ENCODE results near the gene CABP2.

Gene CABP2

GRCh38 chr11:67507864-67508485, 15.3 kb downstream of the CABP2 start, which contains the start of gene CDK2AP2:
Gene CDK2AP2, minus strand, starts transcription at chr11:67508162. Its CDS starts 80 bp downstream, at chr11:67508082.
- DNase-seq (ENCODE audit: low read depth): peak; percentile 91

GRCh38 chr11:67507242-67507863, 15.9 kb downstream of the CABP2 start:
- DNase-seq (ENCODE audit: low read depth): no peak

DNA sequence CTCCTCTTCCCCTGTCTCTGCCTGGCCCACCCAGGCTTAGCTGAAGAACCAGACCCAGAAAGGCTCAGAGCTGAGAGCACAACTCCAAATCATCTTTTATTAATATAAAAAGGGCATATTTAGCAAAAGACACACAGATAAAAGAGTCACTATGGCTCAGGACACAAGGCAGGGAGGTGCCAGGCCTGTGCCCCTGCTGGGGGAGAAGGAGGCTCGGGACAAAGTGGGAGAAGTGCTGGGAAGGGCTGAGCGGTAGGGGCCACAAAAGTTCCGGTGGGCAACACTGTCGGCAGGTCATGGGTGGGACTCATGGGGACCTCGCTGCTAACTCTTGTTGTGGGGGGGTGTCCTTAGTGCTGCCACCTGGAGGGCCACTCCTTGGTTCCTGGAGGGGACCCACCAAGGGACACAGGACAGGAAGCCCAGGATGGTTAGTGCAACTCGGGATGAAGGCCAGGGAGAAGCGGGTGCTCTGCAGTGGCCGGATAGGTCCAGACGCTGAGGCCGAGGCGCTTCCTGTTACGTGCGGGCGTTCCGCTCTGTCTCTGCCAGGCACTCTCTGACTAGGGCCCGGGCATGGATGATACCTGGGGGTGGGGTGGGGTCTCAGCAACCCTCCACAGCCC, 16.7 kb downstream of the CABP2 start:
- no peak for DNase-seq (ENCODE audit: low read depth)

GRCh38 chr11:67505605-67506396, 17.4 kb downstream of the CABP2 start:
- DNase-seq (ENCODE audit: low read depth): peak; percentile 82

GRCh38 chr11:67504950-67505581, 18.2 kb downstream of the CABP2 start, which contains the start of gene PITPNM1:
Gene PITPNM1, minus strand, starts transcription at chr11:67505363. Its CDS starts 1,183 bp downstream, at chr11:67504180.
- DNase-seq (ENCODE audit: low read depth): peak; percentile 54

DNA sequence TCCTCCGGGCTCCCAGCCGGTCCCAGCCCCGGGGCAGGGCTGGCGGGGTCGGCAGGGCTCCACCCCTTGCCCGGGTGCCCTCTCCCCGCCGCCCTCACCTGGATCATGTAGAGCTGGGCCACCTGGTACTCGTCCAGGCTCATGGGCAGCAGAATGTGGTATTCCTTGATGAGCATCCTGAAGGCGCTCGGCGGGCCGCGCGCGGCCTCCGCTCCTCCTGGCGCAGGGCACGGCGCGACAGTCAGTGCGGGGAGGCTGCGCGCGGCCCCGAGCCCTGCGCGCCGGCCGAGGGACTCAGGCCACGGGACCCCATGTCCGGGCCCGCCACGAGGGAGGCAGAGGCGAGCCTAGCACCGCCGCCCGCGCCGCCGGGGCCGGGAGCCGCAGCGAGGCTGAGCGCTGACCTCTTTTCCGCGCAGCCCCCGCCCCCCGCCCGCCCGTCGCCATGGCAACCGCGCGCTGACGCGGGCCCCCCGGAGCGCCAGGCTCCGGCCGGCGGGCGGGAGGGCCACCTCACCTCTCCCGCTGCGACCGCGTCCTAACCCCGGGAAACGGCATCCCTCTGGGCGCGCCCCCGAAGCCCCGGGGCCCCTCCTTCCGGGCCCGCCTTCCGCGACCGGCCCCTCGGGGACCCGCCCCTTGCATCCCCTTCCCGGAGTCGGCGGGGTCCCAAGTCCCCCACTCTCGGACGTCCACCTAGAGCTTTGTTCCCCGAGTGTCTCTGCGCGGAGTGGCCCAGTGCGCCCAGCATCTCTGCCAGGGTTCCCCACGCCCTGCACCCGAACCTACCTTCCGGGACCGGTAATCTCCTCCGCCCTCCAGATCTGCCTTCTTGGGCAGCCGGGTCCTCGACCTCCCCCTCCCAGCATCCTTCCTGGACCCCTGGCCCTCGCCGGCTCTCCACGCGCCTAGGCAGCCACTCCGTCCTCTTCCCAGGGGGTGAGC, 19.0 kb downstream of the CABP2 start:
- DNase-seq (ENCODE audit: low read depth): no peak

- DNase-seq (ENCODE audit: low read depth): no peak
These were observed 19.9 kb downstream of the CABP2 start for GRCh38 chr11:67503119-67504004.

GRCh38 chr11:67502328-67502979, 20.8 kb downstream of the CABP2 start:
- DNase-seq (ENCODE audit: low read depth): no peak

DNA sequence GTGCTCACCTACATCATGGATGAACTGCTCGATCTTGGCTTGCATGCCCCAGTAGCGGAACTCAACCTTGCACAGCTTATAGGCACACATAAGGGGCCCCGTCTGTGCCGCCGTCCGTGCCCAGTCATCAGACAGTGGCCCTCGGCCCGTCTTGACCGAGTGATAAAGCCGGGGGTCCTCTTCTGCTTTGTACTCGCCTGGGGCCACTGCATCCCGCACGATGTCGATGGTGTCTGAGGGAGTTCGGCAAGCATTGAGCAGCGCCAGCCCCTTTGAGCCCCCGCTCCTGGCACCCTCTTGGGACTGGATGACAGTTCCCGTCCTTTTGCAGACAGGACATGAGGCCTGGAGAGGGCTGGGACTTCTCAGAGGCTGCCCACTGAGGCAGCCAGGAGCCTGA, 21.4 kb downstream of the CABP2 start:
- DNase-seq (ENCODE audit: low read depth): no peak

- no peak for DNase-seq (ENCODE audit: low read depth)
These were observed 22.2 kb downstream of the CABP2 start for GRCh38 chr11:67500831-67501715.

GRCh38 chr11:67500484-67500821, 22.8 kb downstream of the CABP2 start:
- DNase-seq (ENCODE audit: low read depth): no peak

DNA sequence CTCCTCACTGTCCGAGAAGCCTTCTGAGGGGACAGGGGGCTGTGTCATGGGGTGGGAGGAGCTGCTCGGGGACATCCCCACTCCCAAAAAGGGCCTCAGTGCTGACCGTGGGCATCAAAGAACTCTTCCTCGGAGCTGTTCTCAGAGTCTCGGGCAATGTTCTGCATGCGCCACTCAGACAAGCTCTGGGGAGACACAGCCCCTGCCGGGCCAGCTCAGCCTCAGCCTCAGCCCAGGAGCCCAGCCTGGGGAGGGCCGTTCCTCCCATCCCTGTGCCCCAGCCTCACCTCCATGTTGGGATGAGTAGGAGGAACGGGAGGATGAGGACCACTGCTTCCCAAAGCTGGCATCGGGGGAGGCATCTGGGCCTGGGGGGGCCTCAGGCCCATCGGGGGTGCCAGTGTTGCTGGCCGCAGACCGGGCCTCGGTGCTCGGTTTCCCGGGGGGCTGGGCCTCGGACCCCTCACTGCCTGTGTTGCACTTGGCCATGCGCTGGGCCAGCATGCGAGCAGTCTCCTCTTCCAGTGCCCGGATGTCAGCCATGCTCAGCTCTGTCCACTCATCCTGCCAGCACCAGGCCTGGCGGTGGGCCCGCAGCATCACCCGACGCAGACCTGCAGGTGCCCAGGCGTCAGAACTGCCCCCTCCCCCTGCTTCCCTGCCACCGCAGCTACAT, 23.3 kb downstream of the CABP2 start:
- no peak for DNase-seq (ENCODE audit: low read depth)

GRCh38 chr11:67498544-67498972, 24.7 kb downstream of the CABP2 start:
- no peak for DNase-seq (ENCODE audit: low read depth)

GRCh38 chr11:67497656-67498291, 25.5 kb downstream of the CABP2 start:
- no peak for DNase-seq (ENCODE audit: low read depth)

DNA sequence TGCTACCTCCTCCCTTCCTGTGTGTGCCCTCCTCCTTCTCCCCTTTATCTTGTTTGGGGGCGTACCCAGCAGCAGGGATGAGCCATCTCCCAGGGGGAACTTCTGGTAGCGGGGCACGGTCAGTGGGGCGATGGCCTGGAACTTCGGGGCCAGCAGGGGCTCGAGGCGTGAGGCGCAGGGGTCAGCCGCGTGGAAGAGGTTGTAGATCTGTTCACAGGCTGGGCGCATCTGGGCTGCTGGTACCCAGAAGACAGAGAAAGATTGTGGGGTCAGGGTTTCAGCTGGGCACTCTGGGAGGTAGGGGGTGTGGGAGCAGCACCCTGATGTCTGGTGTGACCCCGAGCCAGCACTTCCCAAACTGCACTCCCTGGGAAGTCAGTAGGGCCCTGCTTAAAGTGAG, 27.1 kb downstream of the CABP2 start:
- no peak for DNase-seq (ENCODE audit: low read depth)

DNA sequence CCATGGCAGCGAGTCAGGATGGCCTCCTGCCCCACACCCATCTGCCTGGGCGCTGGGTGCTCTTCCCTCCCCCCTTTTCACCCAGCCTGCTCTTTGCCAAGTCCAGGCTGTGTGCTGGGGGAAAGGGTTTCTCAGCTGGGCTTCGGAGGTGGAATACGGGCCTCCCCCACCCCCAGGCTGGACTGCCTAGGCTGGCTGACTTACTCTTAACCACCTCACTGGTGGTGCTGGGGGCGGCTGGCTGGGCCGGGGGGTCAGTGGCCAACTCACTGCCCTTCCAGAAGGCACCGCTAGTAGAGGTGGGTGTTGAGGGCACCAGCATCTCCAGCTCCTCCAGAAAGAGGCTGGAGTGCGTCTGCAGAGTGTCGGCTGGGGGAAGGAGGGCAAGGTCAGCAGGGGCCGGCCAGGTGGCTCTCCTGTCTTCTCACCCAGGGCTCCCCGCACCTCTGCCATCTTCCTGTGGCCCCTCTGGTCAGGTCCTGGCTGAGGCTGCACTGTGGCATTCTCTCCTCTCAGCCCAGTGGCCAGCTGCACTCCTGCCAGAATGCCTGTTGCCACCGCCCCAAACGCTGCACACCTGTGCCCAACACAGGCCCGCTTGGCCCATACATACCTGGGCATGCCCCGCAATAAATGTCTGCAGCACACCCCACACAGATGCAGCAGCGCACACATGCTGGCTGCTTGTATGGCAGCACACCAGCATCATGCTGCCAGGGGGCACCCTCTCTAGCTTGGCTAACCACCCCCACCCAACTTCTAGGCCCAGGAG, 27.8 kb downstream of the CABP2 start:
- no peak for DNase-seq (ENCODE audit: low read depth)

Data from stimulated activated CD8-positive, alpha-beta memory T cell treated with anti-CD3 and anti-CD28 coated beads, Interleukin-15, amount 100 ng/mL, for 24 hours (primary cell).